MV-4-11 (cell line): ENCODE measurements around the gene CNKSR2.

Experiments
- DNase-seq: peaks from one replicate; lab custom pipeline; 2025; lab: John Stamatoyannopoulos, UW

CNKSR2 gene

GRCh38 chrX:21374163-21374993 lies at the start of gene CNKSR2:
Gene CNKSR2, plus strand, starts transcription at chrX:21374418. Its CDS starts 480 bp downstream, at chrX:21374898.
- no peak for DNase-seq

GRCh38 chrX:21354725-21355124 lies 19.5 kb upstream of the CNKSR2 start:
- no peak for DNase-seq

GRCh38 chrX:21355831-21356230 lies 18.4 kb upstream of the CNKSR2 start:
- DNase-seq, result no peak

- DNase-seq, result no peak
These were observed 4.6 kb upstream of the CNKSR2 start for GRCh38 chrX:21369613-21370012.

GRCh38 chrX:21373001-21373400 lies 1.2 kb upstream of the CNKSR2 start:
- no peak for DNase-seq

GRCh38 chrX:21373637-21374162 lies 518 bp upstream of the CNKSR2 start:
- no peak for DNase-seq

- no peak for DNase-seq
These were observed 933 bp downstream of the CNKSR2 start for GRCh38 chrX:21374994-21375707.

GRCh38 chrX:21375708-21376009 lies 1.4 kb downstream of the CNKSR2 start:
- DNase-seq, result no peak

GRCh38 chrX:21376636-21377035 lies 2.4 kb downstream of the CNKSR2 start:
- no peak for DNase-seq

GRCh38 chrX:21379991-21380390 lies 5.8 kb downstream of the CNKSR2 start:
- DNase-seq, result no peak

- no peak for DNase-seq
These were observed 8.5 kb downstream of the CNKSR2 start for GRCh38 chrX:21382715-21383114.

- DNase-seq, result no peak
These were observed 9.3 kb downstream of the CNKSR2 start for GRCh38 chrX:21383546-21383945.

GRCh38 chrX:21384178-21384577 lies 10.0 kb downstream of the CNKSR2 start:
- DNase-seq, result no peak

- DNase-seq, result no peak
These were observed 20.6 kb downstream of the CNKSR2 start for GRCh38 chrX:21394792-21395191.

GRCh38 chrX:21398426-21398825 lies 24.2 kb downstream of the CNKSR2 start:
- peak; percentile 13 for DNase-seq

- no peak for DNase-seq
These were observed 26.3 kb downstream of the CNKSR2 start for GRCh38 chrX:21400408-21401121.

GRCh38 chrX:21408307-21408706 lies 34.1 kb downstream of the CNKSR2 start:
- no peak for DNase-seq

GRCh38 chrX:21408788-21409187 lies 34.6 kb downstream of the CNKSR2 start:
- DNase-seq, result no peak

- no peak for DNase-seq
These were observed 37.8 kb downstream of the CNKSR2 start for GRCh38 chrX:21412029-21412428.

- DNase-seq, result no peak
These were observed 38.7 kb downstream of the CNKSR2 start for GRCh38 chrX:21412883-21413282.

- no peak for DNase-seq
These were observed 52.9 kb downstream of the CNKSR2 start for GRCh38 chrX:21427086-21427485.

- DNase-seq, result no peak
These were observed 62.8 kb downstream of the CNKSR2 start for GRCh38 chrX:21437036-21437435.

- peak; percentile 82 for DNase-seq
These were observed 64.6 kb downstream of the CNKSR2 start for GRCh38 chrX:21438792-21439191.
